GM12872 (cell line): ENCODE data around the gene ADAMTS1.

Source experiments
- TF ChIP-seq, protein P1 (sequence below): IDR thresholded peaks from 3 replicates; pipeline ENCODE4 v1.5.1; 2011; ENCODE audit warnings: low read depth, mild to moderate bottlenecking, low read length, moderate library complexity; ENCODE audit not compliant: insufficient read depth

ADAMTS1 gene

DNA sequence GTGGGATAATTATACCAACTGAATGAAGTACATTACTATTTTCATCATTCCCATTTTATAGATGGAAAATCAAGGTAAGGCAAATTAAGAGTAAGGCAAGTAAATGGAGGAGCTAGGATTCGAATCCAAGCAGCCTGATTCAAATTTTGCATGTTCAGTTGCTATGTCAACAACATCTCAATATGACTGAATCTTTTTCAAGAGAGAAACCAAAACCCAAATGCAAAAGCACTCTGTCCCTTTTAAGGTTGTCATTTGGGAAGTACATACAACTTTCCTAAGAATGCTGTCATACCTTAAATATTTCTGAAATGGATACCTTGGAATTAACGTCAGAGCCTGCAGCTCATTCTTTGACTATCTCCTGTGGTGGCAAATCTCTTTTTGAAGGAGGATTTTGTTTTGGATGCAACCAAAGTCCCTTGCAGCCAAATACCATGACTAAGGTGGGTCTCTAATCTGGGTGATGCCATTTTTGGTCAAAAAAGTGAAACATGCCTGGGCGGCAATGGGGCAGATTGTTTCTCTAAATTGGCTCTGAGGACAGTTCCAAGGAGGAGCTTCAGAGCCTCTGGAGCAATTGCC is 25.4 kb downstream of the ADAMTS1 start:
- TF ChIP-seq, protein P1, sequence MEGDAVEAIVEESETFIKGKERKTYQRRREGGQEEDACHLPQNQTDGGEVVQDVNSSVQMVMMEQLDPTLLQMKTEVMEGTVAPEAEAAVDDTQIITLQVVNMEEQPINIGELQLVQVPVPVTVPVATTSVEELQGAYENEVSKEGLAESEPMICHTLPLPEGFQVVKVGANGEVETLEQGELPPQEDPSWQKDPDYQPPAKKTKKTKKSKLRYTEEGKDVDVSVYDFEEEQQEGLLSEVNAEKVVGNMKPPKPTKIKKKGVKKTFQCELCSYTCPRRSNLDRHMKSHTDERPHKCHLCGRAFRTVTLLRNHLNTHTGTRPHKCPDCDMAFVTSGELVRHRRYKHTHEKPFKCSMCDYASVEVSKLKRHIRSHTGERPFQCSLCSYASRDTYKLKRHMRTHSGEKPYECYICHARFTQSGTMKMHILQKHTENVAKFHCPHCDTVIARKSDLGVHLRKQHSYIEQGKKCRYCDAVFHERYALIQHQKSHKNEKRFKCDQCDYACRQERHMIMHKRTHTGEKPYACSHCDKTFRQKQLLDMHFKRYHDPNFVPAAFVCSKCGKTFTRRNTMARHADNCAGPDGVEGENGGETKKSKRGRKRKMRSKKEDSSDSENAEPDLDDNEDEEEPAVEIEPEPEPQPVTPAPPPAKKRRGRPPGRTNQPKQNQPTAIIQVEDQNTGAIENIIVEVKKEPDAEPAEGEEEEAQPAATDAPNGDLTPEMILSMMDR: no peak

DNA sequence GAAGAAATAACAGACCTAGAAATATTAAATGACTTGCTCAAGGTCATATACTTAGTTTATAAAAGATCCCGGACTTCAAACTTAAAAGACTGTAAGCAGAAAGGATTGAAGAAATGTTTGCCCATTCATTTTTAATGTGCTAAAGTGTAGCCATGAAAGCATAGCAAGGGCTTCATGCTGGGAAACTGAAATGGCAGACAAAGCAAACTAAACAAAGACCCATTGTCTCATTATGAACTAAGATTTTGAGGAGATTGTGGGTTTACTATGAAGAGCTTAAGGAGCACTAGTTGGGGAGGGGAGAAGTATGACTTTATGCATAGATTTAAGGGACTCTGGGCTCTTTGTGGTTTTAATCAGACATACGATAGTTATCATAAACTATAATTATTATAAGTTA is 26.3 kb downstream of the ADAMTS1 start:
- TF ChIP-seq, protein P1: no peak

DNA sequence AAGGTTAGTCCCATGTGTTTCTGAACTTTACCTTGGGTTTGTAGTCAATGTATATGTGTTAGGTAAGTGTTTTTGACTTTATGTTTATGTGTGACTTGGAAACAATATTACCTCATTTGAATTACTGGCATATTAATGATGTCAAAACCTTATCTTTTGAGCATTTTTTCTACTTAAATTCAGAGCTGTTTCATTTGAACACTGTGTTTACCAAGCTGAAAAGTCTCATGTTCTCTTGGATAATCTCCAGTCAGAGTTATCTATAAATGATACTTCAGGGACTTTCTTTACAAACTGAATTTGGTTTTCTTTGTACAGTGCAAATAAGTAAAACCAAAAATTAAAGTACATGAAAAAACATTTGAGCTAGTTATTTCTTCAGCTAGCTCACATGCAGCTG is 30.0 kb downstream of the ADAMTS1 start:
- TF ChIP-seq, protein P1: no peak

DNA sequence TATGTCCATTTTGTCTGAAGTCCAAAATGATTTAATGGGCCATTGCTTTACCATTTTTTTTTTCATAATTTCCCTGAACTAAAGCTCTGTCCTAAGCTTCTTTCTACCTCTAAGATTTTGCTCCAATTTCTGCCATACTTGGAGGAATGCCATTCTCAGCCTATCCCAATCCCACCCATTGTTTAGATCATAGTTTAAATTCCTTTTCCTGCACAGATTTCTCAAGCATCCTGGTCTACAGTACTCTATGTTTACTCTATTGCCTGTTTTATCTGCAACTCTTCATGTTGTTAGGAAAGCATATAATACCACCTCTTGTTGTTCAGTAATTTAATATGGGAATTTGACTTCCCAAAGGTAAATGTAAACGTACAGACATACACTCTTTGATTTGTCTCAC is 30.8 kb downstream of the ADAMTS1 start:
- TF ChIP-seq, protein P1: no peak

DNA sequence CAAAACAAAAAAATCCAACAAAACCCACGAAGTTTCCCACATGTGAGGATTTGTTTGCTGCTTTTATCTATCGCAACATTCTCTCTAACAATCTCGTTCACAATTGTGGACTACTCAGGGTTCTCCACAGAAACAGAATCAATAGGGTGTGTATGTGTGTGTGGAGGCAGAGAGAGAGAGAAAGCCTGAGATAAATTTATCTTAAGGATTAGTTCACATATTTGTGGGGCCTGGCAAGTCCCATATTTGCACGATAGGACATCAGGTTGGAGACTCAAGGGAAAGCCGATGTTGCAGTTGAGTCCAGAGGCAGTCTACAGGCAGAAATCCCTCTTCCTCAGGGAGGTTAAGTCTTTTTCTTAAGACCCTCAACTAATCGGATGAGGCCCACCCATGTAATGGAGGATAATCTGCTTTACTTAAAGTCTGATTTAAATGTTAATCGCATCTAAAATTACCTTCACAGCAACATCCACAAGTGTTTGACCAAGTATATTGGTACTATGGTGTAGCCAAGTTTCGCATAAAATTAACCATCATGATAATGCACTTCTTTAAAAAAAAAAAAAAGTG is 31.7 kb downstream of the ADAMTS1 start:
- TF ChIP-seq, protein P1: no peak

DNA sequence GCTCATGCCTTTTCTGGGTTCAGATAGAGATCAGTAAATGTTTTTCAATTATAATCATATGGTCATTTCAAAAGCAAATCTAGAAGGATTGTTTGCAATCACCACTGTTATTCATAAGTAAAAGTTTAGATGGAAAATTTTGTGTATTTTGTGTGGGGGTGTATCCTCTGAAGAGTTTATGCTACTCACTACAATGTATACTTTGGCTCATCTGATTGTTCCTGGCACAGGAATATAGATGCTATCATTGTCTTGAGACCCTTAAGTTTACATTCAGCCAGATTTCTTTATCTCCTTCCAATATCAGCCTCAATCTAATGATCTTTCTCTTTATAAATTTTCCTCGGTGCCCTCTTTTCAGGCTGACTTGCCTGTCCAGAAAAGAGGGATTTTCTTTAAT is 33.0 kb downstream of the ADAMTS1 start:
- TF ChIP-seq, protein P1: no peak

DNA sequence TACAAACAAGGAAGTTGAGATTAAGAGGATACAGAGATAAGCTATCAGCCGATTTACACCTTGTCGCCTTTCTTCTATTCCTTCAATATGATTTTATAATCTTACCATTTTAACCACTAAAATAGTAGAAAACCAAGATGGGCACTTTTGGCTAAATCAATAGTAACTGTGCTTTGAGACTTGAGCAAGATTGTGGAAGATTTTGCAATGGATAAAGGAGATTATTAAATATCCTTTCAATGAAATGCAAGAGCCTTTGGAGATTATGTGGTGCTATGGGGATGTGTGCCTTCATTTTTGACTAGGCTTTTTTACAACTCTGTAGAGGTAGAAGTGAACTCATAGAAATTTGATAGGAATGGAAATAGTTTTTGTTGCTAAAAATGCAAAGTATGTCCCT is 33.7 kb downstream of the ADAMTS1 start:
- TF ChIP-seq, protein P1: no peak
